SU-DHL-6 (cell line): ENCODE measurements around the gene IFT74.

Experiments
- H2AFZ ChIP-seq: fragments of 200-600 bp; sonication (generic); 2 replicates; pipeline ENCODE4 v1.6.1; 2014; ENCODE audit warnings: low read depth, mild to moderate bottlenecking, moderate library complexity, mixed read lengths, antibody characterized with exemption, low read length; ENCODE audit not compliant: severe bottlenecking
- H3F3A ChIP-seq: fragments of 200-600 bp; shearing (Covaris generic); 2 replicates; pipeline ENCODE4 v1.6.0; 2016; ENCODE audit warnings: antibody characterized with exemption, mild to moderate bottlenecking; ENCODE audit not compliant: insufficient read depth
- H3K27ac ChIP-seq: fragments of 200-600 bp; sonication (generic); 2 replicates; pipeline ENCODE4 v1.5.1; 2016; ENCODE audit warnings: low read depth, mild to moderate bottlenecking, low read length, moderate library complexity, mixed read lengths
- H3K27me3 ChIP-seq: fragments of 200-600 bp; sonication (generic), shearing (Covaris generic); 2 replicates; pipeline ENCODE4 v1.6.0; 2014; ENCODE audit warnings: mild to moderate bottlenecking, low read length
- H3K36me3 ChIP-seq: fragments of 200-600 bp; sonication (generic); 2 replicates; pipeline ENCODE4 v1.6.1; 2014; ENCODE audit warnings: mild to moderate bottlenecking, low read length, mixed read lengths
- H3K4me2 ChIP-seq: fragments of 300-600, 200-600 bp; shearing (Covaris generic), sonication (generic); 2 replicates; pipeline ENCODE4 v1.6.0; 2014; ENCODE audit warnings: low read length, low read depth, mild to moderate bottlenecking; ENCODE audit not compliant: poor library complexity, severe bottlenecking
- H3K4me3 ChIP-seq: fragments of 200-600 bp; sonication (generic); 2 replicates; pipeline ENCODE4 v1.5.1; 2014; ENCODE audit warnings: antibody characterized with exemption, low read length, mild to moderate bottlenecking, mixed read lengths; ENCODE audit not compliant: insufficient read depth, poor library complexity, severe bottlenecking
- H3K79me2 ChIP-seq: fragments of 200-600 bp; sonication (generic); 2 replicates; pipeline ENCODE4 v1.6.1; 2014; ENCODE audit warnings: mild to moderate bottlenecking, low read length, moderate library complexity; ENCODE audit not compliant: insufficient read depth
- H3K9ac ChIP-seq: fragments of 200-600 bp; sonication (generic); 2 replicates; pipeline ENCODE4 v1.7.0; 2014; ENCODE audit warnings: mild to moderate bottlenecking, low read length
- H3K9me2 ChIP-seq: fragments of 200-600 bp; sonication (generic); replicated peaks from 2 replicates; pipeline ENCODE4 v1.6.1; 2014; ENCODE audit warnings: low read length; ENCODE audit not compliant: insufficient read depth
- H3K9me3 ChIP-seq: fragments of 200-600 bp; sonication (generic); 2 replicates; pipeline ENCODE4 v1.6.1; 2014; ENCODE audit warnings: low read length, mixed read lengths; ENCODE audit not compliant: insufficient read depth
- H4K20me1 ChIP-seq: fragments of 200-600 bp; sonication (generic); 2 replicates; pipeline ENCODE4 v1.6.1; 2014; ENCODE audit warnings: low read depth, mild to moderate bottlenecking, antibody characterized with exemption, low read length, moderate library complexity, mixed read lengths
- EZH2phosphoT487 ChIP-seq: fragments of 200-600 bp; sonication (generic), shearing (Covaris generic); conservative IDR thresholded peaks from 2 replicates; pipeline ENCODE4 v1.6.1; 2018; ENCODE audit warnings: mild to moderate bottlenecking, antibody characterized with exemption, low read length, moderate library complexity, mixed read lengths
- TF ChIP-seq, protein P1 (sequence below): fragments of 200-600 bp; sonication (generic); IDR thresholded peaks from one replicate; pipeline ENCODE4 v1.5.1; 2017; ENCODE audit warnings: antibody characterized with exemption, mild to moderate bottlenecking, low read length, moderate library complexity; ENCODE audit not compliant: insufficient read depth, poor library complexity, severe bottlenecking

The IFT74 gene

GRCh38 chr9:27037499-27037898 lies 81.3 kb downstream of the IFT74 start:
- no peak overlapping the region for H2AFZ ChIP-seq
- H3K27me3 ChIP-seq: no peaks in the 10 kb centered on the region
- H3K79me2 ChIP-seq: no peaks in the 10 kb centered on the region
- no peaks in the 10 kb centered on the region for H3K36me3 ChIP-seq
- no peak overlapping the region for H3K27ac ChIP-seq
- TF ChIP-seq EZH2phosphoT487: no peak
- TF ChIP-seq, protein P1, sequence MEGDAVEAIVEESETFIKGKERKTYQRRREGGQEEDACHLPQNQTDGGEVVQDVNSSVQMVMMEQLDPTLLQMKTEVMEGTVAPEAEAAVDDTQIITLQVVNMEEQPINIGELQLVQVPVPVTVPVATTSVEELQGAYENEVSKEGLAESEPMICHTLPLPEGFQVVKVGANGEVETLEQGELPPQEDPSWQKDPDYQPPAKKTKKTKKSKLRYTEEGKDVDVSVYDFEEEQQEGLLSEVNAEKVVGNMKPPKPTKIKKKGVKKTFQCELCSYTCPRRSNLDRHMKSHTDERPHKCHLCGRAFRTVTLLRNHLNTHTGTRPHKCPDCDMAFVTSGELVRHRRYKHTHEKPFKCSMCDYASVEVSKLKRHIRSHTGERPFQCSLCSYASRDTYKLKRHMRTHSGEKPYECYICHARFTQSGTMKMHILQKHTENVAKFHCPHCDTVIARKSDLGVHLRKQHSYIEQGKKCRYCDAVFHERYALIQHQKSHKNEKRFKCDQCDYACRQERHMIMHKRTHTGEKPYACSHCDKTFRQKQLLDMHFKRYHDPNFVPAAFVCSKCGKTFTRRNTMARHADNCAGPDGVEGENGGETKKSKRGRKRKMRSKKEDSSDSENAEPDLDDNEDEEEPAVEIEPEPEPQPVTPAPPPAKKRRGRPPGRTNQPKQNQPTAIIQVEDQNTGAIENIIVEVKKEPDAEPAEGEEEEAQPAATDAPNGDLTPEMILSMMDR: no peak
- H3F3A ChIP-seq: no peaks in the 10 kb centered on the region
- no peaks in the 10 kb centered on the region for H3K9me3 ChIP-seq
- no peak overlapping the region for H3K4me2 ChIP-seq
- no peaks in the 10 kb centered on the region for H3K9me2 ChIP-seq
- H3K9ac ChIP-seq: no peak overlapping the region
- H4K20me1 ChIP-seq: no peaks in the 10 kb centered on the region
- H3K4me3 ChIP-seq: no peak overlapping the region

GRCh38 chr9:27041746-27042145 lies 85.5 kb downstream of the IFT74 start:
- Histone ChIP-seq H3K27me3 (no peaks in the 10 kb centered on the region), H3F3A (no peaks in the 10 kb centered on the region), H3K27ac (no peak overlapping the region), H3K9ac (no peak overlapping the region), H3K9me2 (no peaks in the 10 kb centered on the region), H3K4me2 (no peak overlapping the region), H3K36me3 (no peaks in the 10 kb centered on the region), H2AFZ (no peak overlapping the region), H3K9me3 (no peaks in the 10 kb centered on the region), H4K20me1 (no peaks in the 10 kb centered on the region), H3K4me3 (no peak overlapping the region), H3K79me2 (no peaks in the 10 kb centered on the region)
- TF ChIP-seq, protein P1: no peak
- no peak for TF ChIP-seq EZH2phosphoT487

DNA sequence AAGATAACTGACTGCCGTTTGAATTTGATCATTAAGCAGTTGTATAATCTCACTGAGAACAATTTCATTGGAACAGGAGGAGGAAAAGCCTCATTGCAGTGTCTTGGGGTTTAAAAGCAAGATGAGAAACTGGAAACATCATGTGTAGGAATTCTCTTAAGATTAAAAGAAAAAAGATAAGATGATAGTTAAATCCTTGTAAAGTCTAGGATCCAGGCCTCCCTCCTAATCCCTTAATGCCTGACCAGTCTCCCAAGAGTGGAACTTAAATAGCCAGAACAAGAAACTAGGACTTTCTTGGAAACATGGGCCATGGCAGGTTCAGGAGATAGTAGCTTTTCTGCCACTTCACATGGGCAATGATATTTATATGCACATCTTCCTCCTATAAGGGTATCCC lies 86.3 kb downstream of the IFT74 start:
- TF ChIP-seq, protein P1: no peak
- TF ChIP-seq EZH2phosphoT487: no peak
- no peaks in the 10 kb centered on the region for H4K20me1 ChIP-seq
- no peak overlapping the region for H2AFZ ChIP-seq
- H3F3A ChIP-seq: no peaks in the 10 kb centered on the region
- no peak overlapping the region for H3K4me2 ChIP-seq
- no peaks in the 10 kb centered on the region for H3K27me3 ChIP-seq
- H3K36me3 ChIP-seq: no peaks in the 10 kb centered on the region
- H3K4me3 ChIP-seq: no peak overlapping the region
- no peaks in the 10 kb centered on the region for H3K9me3 ChIP-seq
- no peak overlapping the region for H3K9ac ChIP-seq
- H3K27ac ChIP-seq: no peak overlapping the region
- no peaks in the 10 kb centered on the region for H3K9me2 ChIP-seq
- H3K79me2 ChIP-seq: no peaks in the 10 kb centered on the region
